Right renal pelvis (tissue), 4 donors: ENCODE results near the gene ZC3H14. TPM values are rescaled to one million over a fixed set of nuclear protein-coding genes. Genes with fewer than 3 reads are reported as not detected.

Experiments used
- polyA plus RNA-seq, 4 donors: library from polyadenylated mRNA; unstranded; fragments of 120-200 nt; gene quantifications; one replicate each; pipeline ENCODE4 v1.2.1, GENCODE V29; 2013; ENCODE audit not compliant: insufficient read length in 4 of 4

Gene ZC3H14
- polyA plus RNA-seq, 4 donors: 81.7 to 111 (median 105) TPM

Other genes starting within 250 kb of the ZC3H14 start
- gene KCNK10, start 239.8 kb upstream of the ZC3H14 start, polyA plus RNA-seq: under 1 TPM; 0.16 to 0.29 (median 0.22) TPM
- 10 to 100 TPM; 24.1 to 29.4 (median 27.0) TPM for gene SPATA7, start 177.4 kb upstream of the ZC3H14 start, polyA plus RNA-seq
- gene PTPN21, start 8.0 kb upstream of the ZC3H14 start, polyA plus RNA-seq: 10 to 100 TPM; 33.9 to 38.9 (median 36.7) TPM
- 1 to 10 TPM; 2.0 to 3.6 (median 2.7) TPM for gene EML5, start 229.9 kb downstream of the ZC3H14 start, polyA plus RNA-seq